ENCODE data around the gene CDKN1C. TPM values are rescaled to one million over a fixed set of nuclear protein-coding genes. Genes with fewer than 3 reads are reported as not detected.

Gene CDKN1C
- total RNA-seq, 4 donors from 2014 or later: 27.1 to 52.7 (median 31.4) TPM

DNA sequence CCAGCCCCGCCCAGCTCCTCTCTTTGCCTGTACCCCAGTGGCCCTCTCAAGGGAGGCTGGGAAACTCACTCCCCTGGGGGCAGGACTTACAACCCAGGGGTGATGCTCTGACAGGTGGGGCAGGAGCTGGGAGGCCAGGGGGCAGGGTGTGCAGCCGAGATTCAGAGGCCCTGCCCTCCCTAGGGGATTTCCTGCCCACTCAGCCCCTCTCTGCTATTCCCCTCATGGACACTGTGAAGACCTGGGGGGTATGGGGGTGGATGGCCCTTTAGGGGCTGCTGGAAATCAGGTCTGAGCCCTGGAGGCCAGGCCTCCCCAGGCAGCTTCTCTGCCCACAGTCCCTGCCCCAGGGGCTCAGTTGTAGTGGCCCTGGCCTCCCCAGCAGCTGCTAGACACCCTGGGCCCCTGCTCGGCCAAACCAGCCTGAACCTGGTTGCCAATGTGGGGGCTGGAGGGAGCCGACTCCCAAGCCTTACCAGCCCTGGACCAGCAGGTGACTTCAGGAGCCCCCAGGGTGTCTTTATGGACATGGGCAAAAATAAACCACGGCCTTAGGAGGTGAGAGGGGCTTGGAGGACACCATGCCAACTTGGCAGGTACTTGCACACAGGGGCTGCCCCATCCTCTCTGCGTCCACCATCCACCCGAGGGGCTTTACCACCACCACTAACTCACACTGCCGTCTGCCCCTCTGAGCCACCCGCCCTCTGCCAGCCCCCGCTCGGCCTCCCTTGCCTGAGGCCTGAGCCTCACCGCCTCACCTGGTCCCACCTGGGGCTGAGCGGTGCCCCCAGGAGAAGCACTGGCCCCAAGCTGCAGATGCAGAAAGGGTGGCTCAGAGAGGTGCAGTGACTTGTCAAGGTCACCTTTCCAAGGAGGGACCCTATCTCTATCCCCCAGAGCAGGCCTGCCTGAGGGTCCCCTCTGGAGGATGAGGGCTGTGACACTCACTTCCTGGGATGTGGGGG is 46.5 kb upstream of the CDKN1C start:
- no peak for TF ChIP-seq POLR2A (IDR thresholded peaks at IDR 0.05)
- no peak for TF ChIP-seq CTCF (IDR thresholded peaks at IDR 0.05)
- H3K4me3 ChIP-seq (ENCODE audit: low read depth, poor library complexity, severe bottlenecking): no peak overlapping the region
- WGBS, 2 donors: 70 to 78% methylated on average over 11 to 13 of the region's 13 CpGs
- no peak for DNase-seq (ENCODE audit: low spot score in 2 of 2)
- intact Hi-C loops (cut with DNase I; ENCODE audit: low total_unique reads): no loop called here

GRCh38 chr11:2931420-2931746 is 45.8 kb upstream of the CDKN1C start:
- intact Hi-C loops (cut with DNase I; ENCODE audit: low total_unique reads): no loop called here
- no peak for TF ChIP-seq POLR2A (IDR thresholded peaks at IDR 0.05)
- no peak for TF ChIP-seq CTCF (IDR thresholded peaks at IDR 0.05)
- H3K4me3 ChIP-seq (ENCODE audit: low read depth, poor library complexity, severe bottlenecking): no peak overlapping the region
- WGBS, 2 donors: 72 to 78% methylated on average over 4 of the region's 4 CpGs
- DNase-seq (ENCODE audit: low spot score in 2 of 2): no peak

DNA sequence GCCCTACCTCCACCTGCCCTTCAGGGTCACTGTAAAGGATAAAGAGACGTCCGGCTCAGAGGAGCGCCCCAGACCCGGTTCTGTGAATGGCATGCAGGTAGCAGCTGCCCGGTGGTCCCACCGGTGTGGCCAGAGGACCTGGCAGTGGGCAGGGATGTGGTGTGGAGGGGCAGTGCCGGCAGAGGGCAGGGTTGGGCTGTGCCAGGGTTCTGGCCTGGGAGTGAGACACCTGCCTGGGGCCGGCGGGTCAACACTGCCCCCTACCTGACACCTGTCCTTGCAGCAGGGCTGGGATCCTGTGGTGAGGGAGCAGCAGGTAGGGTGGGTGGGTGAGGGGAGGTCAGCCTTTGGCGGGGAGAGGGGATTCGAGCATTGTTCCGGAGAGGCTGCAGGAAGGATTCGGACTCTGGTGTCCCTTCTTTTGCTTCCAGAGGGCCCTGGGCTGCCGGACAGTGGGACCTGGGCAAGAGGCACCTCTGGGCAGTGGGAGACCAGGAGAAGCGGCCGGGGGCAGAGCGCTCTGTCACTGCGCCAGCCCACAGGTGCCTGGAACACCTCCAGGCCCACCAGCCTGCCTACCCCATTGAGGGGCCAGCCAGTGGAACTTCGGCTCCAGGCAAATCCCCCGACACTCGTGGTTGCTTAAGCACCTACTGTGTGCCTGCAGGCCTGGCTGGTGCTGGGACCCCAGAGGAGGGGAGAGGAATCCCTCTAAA is 45.3 kb upstream of the CDKN1C start:
- DNase-seq (ENCODE audit: low spot score in 2 of 2): no peak
- 51 to 54% methylated on average over 19 to 21 of the region's 21 CpGs for WGBS, 2 donors
- intact Hi-C loops (cut with DNase I; ENCODE audit: low total_unique reads): no loop called here

GRCh38 chr11:2929950-2930703 is 44.6 kb upstream of the CDKN1C start:
- intact Hi-C loops (cut with DNase I; ENCODE audit: low total_unique reads): no loop called here
- 2 to 7% methylated on average over 41 to 47 of the region's 47 CpGs for WGBS, 2 donors
- DNase-seq (ENCODE audit: low spot score in 2 of 2): no peak

More for the DNA sequence above, 45.3 kb upstream of the CDKN1C start:
- H3K4me3 ChIP-seq (ENCODE audit: low read depth, poor library complexity, severe bottlenecking): no peak overlapping the region
- peak in 1 of 3 donors; percentile 35 for TF ChIP-seq CTCF (IDR thresholded peaks at IDR 0.05)
- no peak for TF ChIP-seq POLR2A (IDR thresholded peaks at IDR 0.05)

More at GRCh38 chr11:2929950-2930703, 44.6 kb upstream of the CDKN1C start:
- no peak overlapping the region for H3K4me3 ChIP-seq (ENCODE audit: low read depth, poor library complexity, severe bottlenecking)
- TF ChIP-seq CTCF (IDR thresholded peaks at IDR 0.05): no peak
- TF ChIP-seq POLR2A (IDR thresholded peaks at IDR 0.05): no peak
